ENCODE results near the gene UGT1A9. TPM values are rescaled to one million over a fixed set of nuclear protein-coding genes. Genes with fewer than 3 reads are reported as not detected.

The UGT1A9 gene
- polyA plus RNA-seq, 1 of the 3 experiments (the other 2 are of a cell fraction) = not detected

- no peaks in the 10 kb centered on the region for H3K4me1 ChIP-seq (ENCODE audit: control insufficient read depth in 1 of 2, insufficient read depth in 2 of 2, low read depth in 1 of 2, low read length in 1 of 2)
- H3K36me3 ChIP-seq (replicated peaks in 1 of 2; ENCODE audit: control insufficient read depth in 1 of 2, insufficient read depth in 2 of 2, low read length in 1 of 2) = no peaks in the 10 kb centered on the region
- no peaks in the 10 kb centered on the region for H3F3A ChIP-seq (replicated peaks; ENCODE audit: insufficient read depth)
- no peak overlapping the region for H2AFZ ChIP-seq (ENCODE audit: low read depth)
- DNase-seq = no peak
- H3K9me3 ChIP-seq = no peaks in the 10 kb centered on the region
- no peak overlapping the region for H3K9ac ChIP-seq
- no peaks in the 10 kb centered on the region for H3K27me3 ChIP-seq (ENCODE audit: insufficient read depth)
- no peak overlapping the region for H3K4me3 ChIP-seq (ENCODE audit: low read depth in 2 of 2, low read length in 1 of 2)
- CTCF ChIA-PET = interaction anchor here (1.1 kb wide), 1 partner anchor 20 kb away, joined by 4 read pairs; no protein-coding TSS in a partner anchor
- POLR2A ChIA-PET = interaction anchor here (0.8 kb wide), 1 partner anchor 24 kb away, joined by 3 read pairs; no protein-coding TSS in a partner anchor
- H3K4me2 ChIP-seq = no peak overlapping the region
- H4K20me1 ChIP-seq (ENCODE audit: insufficient read depth) = no peaks in the 10 kb centered on the region
- no peak overlapping the region for H3K27ac ChIP-seq (ENCODE audit: low read depth in 2 of 2, low read length in 1 of 2)
- H3K79me2 ChIP-seq (ENCODE audit: insufficient read depth) = no peaks in the 10 kb centered on the region
- 70% methylated on average over 7 of the region's 11 CpGs for WGBS (ENCODE audit: low lambda C conversion rate)
- no peaks in the 10 kb centered on the region for H3K9me2 ChIP-seq
- TF ChIP-seq EP300 (IDR thresholded peaks at IDR 0.05; ENCODE audit: borderline replicate concordance in 1 of 2, low read depth in 1 of 2, low read length in 1 of 2) = no peak
- no peak for TF ChIP-seq GABPA (IDR thresholded peaks at IDR 0.05; ENCODE audit: low read depth)
- TF ChIP-seq PBX3 (IDR thresholded peaks at IDR 0.05) = no peak
- no peak for TF ChIP-seq GATA2 (CRISPR knock-in tag; IDR thresholded peaks at IDR 0.05)
Observed at GRCh38 chr2:233691443-233692433, 20.0 kb downstream of the UGT1A9 start.

GRCh38 chr2:233692648-233693047 is 20.9 kb downstream of the UGT1A9 start, which contains the start of gene UGT1A6:
Gene UGT1A6 (plus strand): TSS chr2:233692890. CDS start chr2:233693005, 115 bp downstream.
- CTCF ChIA-PET = no interaction called here
- Histone ChIP-seq H3K4me2 (no peak within 1 kb of the TSS), H3K27ac (ENCODE audit: low read depth in 2 of 2, low read length in 1 of 2) (no peak within 1 kb of the TSS), H2AFZ (ENCODE audit: low read depth) (no peak within 1 kb of the TSS), H3K79me2 (ENCODE audit: insufficient read depth) (no peaks in the 10 kb centered on the region), H3K4me3 (ENCODE audit: low read depth in 2 of 2, low read length in 1 of 2) (no peak within 1 kb of the TSS), H3K9me2 (no peaks in the 10 kb centered on the region), H3K9ac (no peak within 1 kb of the TSS), H3K27me3 (ENCODE audit: insufficient read depth) (no peaks in the 10 kb centered on the region), H3K4me1 (ENCODE audit: control insufficient read depth in 1 of 2, insufficient read depth in 2 of 2, low read depth in 1 of 2, low read length in 1 of 2) (no peaks in the 10 kb centered on the region), H3K9me3 (no peaks in the 10 kb centered on the region), H3K36me3 (replicated peaks in 1 of 2; ENCODE audit: control insufficient read depth in 1 of 2, insufficient read depth in 2 of 2, low read length in 1 of 2) (no peaks in the 10 kb centered on the region), H4K20me1 (ENCODE audit: insufficient read depth) (no peaks in the 10 kb centered on the region), H3F3A (replicated peaks; ENCODE audit: insufficient read depth) (no peaks in the 10 kb centered on the region)
- 69% methylated on average over 4 of the region's 4 CpGs for WGBS (ENCODE audit: low lambda C conversion rate)
- DNase-seq = no peak
- POLR2A ChIA-PET = no interaction called here
- no peak for TF ChIP-seq RCOR1 (IDR thresholded peaks at IDR 0.05; ENCODE audit: low read length)
- TF ChIP-seq YY1 (IDR thresholded peaks at IDR 0.05; ENCODE audit: low read depth) = no peak
- no peak for TF ChIP-seq CTCF (IDR thresholded peaks at IDR 0.05)
- no peak for TF ChIP-seq TAF1 (IDR thresholded peaks at IDR 0.05; ENCODE audit: borderline replicate concordance, low read depth, low read length)
- no peak for TF ChIP-seq NFIC (IDR thresholded peaks at IDR 0.05; ENCODE audit: borderline replicate concordance)
- no peak for TF ChIP-seq RAD21 (IDR thresholded peaks at IDR 0.05; ENCODE audit: low read length)
- no peak for TF ChIP-seq NRF1 (IDR thresholded peaks at IDR 0.05; ENCODE audit: low read depth, low read length)
- no peak for TF ChIP-seq MEF2A (IDR thresholded peaks at IDR 0.05; ENCODE audit: borderline replicate concordance, low read depth)
- TF ChIP-seq IRF3 (IDR thresholded peaks at IDR 0.05; ENCODE audit: low read depth, low read length) = no peak
- no peak for TF ChIP-seq EZH2phosphoT487 (IDR thresholded peaks at IDR 0.05; ENCODE audit: borderline replicate concordance, low read depth)
- no peak for TF ChIP-seq FOXM1 (IDR thresholded peaks at IDR 0.05; ENCODE audit: low read depth)
- no peak for TF ChIP-seq REST (IDR thresholded peaks at IDR 0.05; ENCODE audit: low read depth, low read length)
- no peak for TF ChIP-seq CHD2 (IDR thresholded peaks at IDR 0.05; ENCODE audit: low read length, partially characterized antibody)
- TF ChIP-seq TEAD4 (IDR thresholded peaks at IDR 0.05; ENCODE audit: borderline replicate concordance, insufficient read depth) = no peak
- TF ChIP-seq MAX (IDR thresholded peaks at IDR 0.05; ENCODE audit: low read depth) = no peak
